K562 (cell line): ENCODE measurements around the gene INO80D. TPM values are rescaled to one million over a fixed set of nuclear protein-coding genes. Genes with fewer than 3 reads are reported as not detected.

ENCODE experiments used
- ATF2 ChIP-seq: sonication (generic); formaldehyde crosslinking; IDR thresholded peaks from 2 replicates; pipeline ENCODE4 v1.8.1; 2022; ENCODE audit warnings: missing genetic modification reagents
- CBX2 ChIP-seq: fragments of 200-600 bp; sonication (generic); IDR thresholded peaks from one replicate; pipeline ENCODE4 v1.6.1; 2012; ENCODE audit warnings: mild to moderate bottlenecking, low read length, inconsistent platforms; ENCODE audit not compliant: insufficient read depth, poor library complexity, severe bottlenecking
- CCNT2 ChIP-seq: IDR thresholded peaks from 2 replicates; pipeline ENCODE4 v1.6.1; 2011; ENCODE audit warnings: borderline replicate concordance, low read depth, mild to moderate bottlenecking, moderate library complexity, mixed read lengths, low read length; ENCODE audit not compliant: insufficient read length; ENCODE audit errors: extremely low read depth
- CEBPZ ChIP-seq: fragments of 150-350 bp; IDR thresholded peaks from 2 replicates; pipeline ENCODE4 v1.6.1; 2014; ENCODE audit warnings: low read depth, mild to moderate bottlenecking, low read length, borderline replicate concordance
- ETS2 ChIP-seq: IDR thresholded peaks from 2 replicates; pipeline ENCODE4 v1.6.1; 2016; ENCODE audit warnings: borderline replicate concordance, missing genetic modification characterization, mild to moderate bottlenecking, moderate library complexity, missing compliant biosample characterization; ENCODE audit not compliant: poor library complexity, severe bottlenecking
- GABPA ChIP-seq: fragments of 200-800 bp; sonication (Bioruptor generic); conservative IDR thresholded peaks from 2 replicates; pipeline ENCODE4 v1.6.1; 2016; ENCODE audit warnings: low read depth, missing genetic modification characterization, missing compliant biosample characterization
- KLF10 ChIP-seq: fragments of 250-450 bp; sonication (Bioruptor Pico); IDR thresholded peaks from 2 replicates; pipeline ENCODE4 v1.6.1; 2021; ENCODE audit warnings: matching md5 sums
- LEF1 ChIP-seq: fragments of 450-650 bp; IDR thresholded peaks from 2 replicates; pipeline ENCODE4 v1.6.1; 2016; ENCODE audit warnings: mild to moderate bottlenecking
- MNT ChIP-seq, 2 experiments: fragments of 450-650 bp; conservative IDR thresholded peaks; 2 replicates each; pipeline ENCODE4 v1.6.1; 2017; ENCODE audit warnings: mild to moderate bottlenecking in 2 of 2, moderate library complexity in 2 of 2
- NFIX ChIP-seq: fragments of 250-450 bp; sonication (Bioruptor Pico); IDR thresholded peaks from 2 replicates; pipeline ENCODE4 v1.4.0; 2020; ENCODE audit warnings: low read depth, mild to moderate bottlenecking, moderate library complexity
- POLR2A ChIP-seq: fragments of 450-650 bp; conservative IDR thresholded peaks from 2 replicates; pipeline ENCODE4 v1.6.1; 2016
- PURB ChIP-seq: sonication (generic); formaldehyde crosslinking; IDR thresholded peaks from 2 replicates; pipeline ENCODE4 v1.9.0; 2021; ENCODE audit warnings: low read depth, mild to moderate bottlenecking, missing genetic modification reagents
- RFX5 ChIP-seq: IDR thresholded peaks from 2 replicates; pipeline ENCODE4 v1.6.1; 2011; ENCODE audit warnings: low read depth, mild to moderate bottlenecking, improper control_type of control experiment, low read length
- RUNX1 ChIP-seq: sonication (generic); IDR thresholded peaks from 2 replicates; pipeline ENCODE4 v1.6.1; 2016; ENCODE audit warnings: antibody characterized with exemption, low read depth
- TCF15 ChIP-seq: fragments of 250-450 bp; sonication (Bioruptor Pico); IDR thresholded peaks from 2 replicates; pipeline ENCODE4 v1.8.0; 2022; ENCODE audit warnings: moderate library complexity, mild to moderate bottlenecking, inconsistent platforms
- THAP7 ChIP-seq: fragments of 250-450 bp; sonication (Bioruptor Pico); IDR thresholded peaks from 2 replicates; pipeline ENCODE4 v1.5.0; 2021
- ZFX ChIP-seq: sonication (generic); formaldehyde crosslinking; IDR thresholded peaks from 2 replicates; pipeline ENCODE4 v1.8.0; 2022; ENCODE audit warnings: mild to moderate bottlenecking, missing genetic modification reagents, moderate library complexity
- ZNF23 ChIP-seq: fragments of 250-450 bp; sonication (Bioruptor Pico); IDR thresholded peaks from 2 replicates; pipeline ENCODE4 v1.4.0; 2020; ENCODE audit warnings: mild to moderate bottlenecking
- ZNF280A ChIP-seq: fragments of 450-650 bp; IDR thresholded peaks from 2 replicates; pipeline ENCODE4 v1.6.1; 2018; ENCODE audit warnings: mild to moderate bottlenecking, low read depth; ENCODE audit not compliant: partially characterized antibody
- polyA plus RNA-seq, 8 experiments: library from polyadenylated mRNA; depleted of rRNA in 4 of 8; stranded (reverse) in 5 of 8; unstranded in 3 of 8; fragments of >200 nt; fragmentation: Nextera tagmentation in 2 of 8; fragmentation: Illumina TruSeq in 1 of 8; extraction: Ambion mirVana in 2 of 8; extraction: Trizol in 1 of 8; gene quantifications; 2 replicates each; pipeline versions ENCODE4 v1.2.1 to v1.2.3, GENCODE V29; 2011 to 2014; ENCODE audit warnings: inconsistent platforms in 1 of 8, missing spikeins in 1 of 8
- total RNA-seq, 7 experiments: library from RNA; depleted of rRNA in 6 of 7; stranded (reverse); fragments of >200 nt in 6 of 7; fragmentation: Illumina TruSeq in 2 of 7; extraction: Trizol in 2 of 7; gene quantifications; 2 replicates each; pipeline versions ENCODE4 v1.2.1 to v1.2.3, GENCODE V29; 2011 to 2021; ENCODE audit warnings: low replicate concordance in 1 of 7

Gene INO80D
- total and polyA plus RNA-seq, 9 of the 15 experiments (the other 6 are each of a cell fraction or from before 2014, with no cell fraction given) = 0.64 to 8.1 (median 2.9) TPM

GRCh38 chr2:206085742-206086445, at the start of gene INO80D (continued):
- no peak for TF ChIP-seq MNT (conservative IDR thresholded peaks at IDR 0.05)
- TF ChIP-seq GABPA (tag) = no peak
- TF ChIP-seq CBX2 = no peak
- TF ChIP-seq KLF10 (CRISPR knock-in tag) = no peak
- no peak for TF ChIP-seq TCF15 (CRISPR knock-in tag)
- no peak for TF ChIP-seq LEF1
- TF ChIP-seq ZNF23 (CRISPR knock-in tag) = no peak
- TF ChIP-seq POLR2A = peak; percentile 78
- TF ChIP-seq ZFX (CRISPR knock-in tag) = peak; percentile 98
- no peak for TF ChIP-seq RUNX1
- no peak for TF ChIP-seq ATF2
- no peak for TF ChIP-seq ETS2 (tag)
- peak; percentile 19 for TF ChIP-seq CCNT2
- TF ChIP-seq CEBPZ = no peak
- no peak for TF ChIP-seq RFX5
- TF ChIP-seq THAP7 (CRISPR knock-in tag) = no peak
- no peak for TF ChIP-seq PURB
- TF ChIP-seq NFIX (CRISPR knock-in tag) = no peak
- TF ChIP-seq ZNF280A = no peak
